Thoracic aorta (tissue), 2 donors: Measurements from ENCODE around the gene LZTS3. TPM values are rescaled to one million over a fixed set of nuclear protein-coding genes. Genes with fewer than 3 reads are reported as not detected.

ENCODE experiments used
- ATAC-seq: fragments of 150-250 bp; one replicate; pipeline ENCODE4 v1.8.0; 2017; ENCODE audit warnings: low read depth; ENCODE audit not compliant: insufficient number of reproducible peaks, low FRiP score
- DNase-seq: peaks from one replicate; pipeline ENCODE4 v3.0.0-alpha.2; 2020; ENCODE audit warnings: low spot score
- H3K27ac ChIP-seq, 2 donors: fragments of 200-600 bp; sonication (generic); 1 replicate in 1 of 2; 2 replicates in 1 of 2; pipeline ENCODE4 v1.5.1; 2016; ENCODE audit warnings: mild to moderate bottlenecking in 2 of 2, moderate library complexity in 2 of 2
- H3K27me3 ChIP-seq: fragments of 200-600 bp; sonication (generic); replicated peaks from 2 replicates; pipeline ENCODE4 v1.6.0; 2016; ENCODE audit warnings: mild to moderate bottlenecking; ENCODE audit not compliant: insufficient read depth
- H3K36me3 ChIP-seq: fragments of 200-600 bp; sonication (generic); one replicate; pipeline ENCODE4 v1.5.1; 2016
- H3K4me1 ChIP-seq, 2 donors: fragments of 200-600 bp; sonication (generic); 1 replicate in 1 of 2; 2 replicates in 1 of 2; pipeline versions ENCODE4 v1.5.1 to v1.6.0; 2016; ENCODE audit warnings: low read depth in 2 of 2, mild to moderate bottlenecking in 1 of 2; ENCODE audit not compliant: control insufficient read depth in 1 of 2
- H3K4me3 ChIP-seq: fragments of 200-600 bp; sonication (generic); 2 replicates; pipeline ENCODE4 v1.5.1; 2016; ENCODE audit warnings: mild to moderate bottlenecking
- H3K9me3 ChIP-seq: fragments of 200-600 bp; sonication (generic); 2 replicates; pipeline ENCODE4 v1.5.1; 2016
- total RNA-seq, 2 donors: library from RNA; depleted of rRNA; stranded (reverse); fragments of >200 nt; gene quantifications; one replicate each; pipeline versions ENCODE4 v1.1.0 to v1.2.3, GENCODE V29; 2016
- TF ChIP-seq, protein P1 (sequence below): fragments of 200-600 bp; sonication (generic); IDR thresholded peaks from one replicate; pipeline ENCODE4 v1.5.1; 2019; ENCODE audit warnings: antibody characterized with exemption

The LZTS3 gene
- total RNA-seq, 2 donors from 2014 or later = 9.5 to 18.1 TPM

DNA sequence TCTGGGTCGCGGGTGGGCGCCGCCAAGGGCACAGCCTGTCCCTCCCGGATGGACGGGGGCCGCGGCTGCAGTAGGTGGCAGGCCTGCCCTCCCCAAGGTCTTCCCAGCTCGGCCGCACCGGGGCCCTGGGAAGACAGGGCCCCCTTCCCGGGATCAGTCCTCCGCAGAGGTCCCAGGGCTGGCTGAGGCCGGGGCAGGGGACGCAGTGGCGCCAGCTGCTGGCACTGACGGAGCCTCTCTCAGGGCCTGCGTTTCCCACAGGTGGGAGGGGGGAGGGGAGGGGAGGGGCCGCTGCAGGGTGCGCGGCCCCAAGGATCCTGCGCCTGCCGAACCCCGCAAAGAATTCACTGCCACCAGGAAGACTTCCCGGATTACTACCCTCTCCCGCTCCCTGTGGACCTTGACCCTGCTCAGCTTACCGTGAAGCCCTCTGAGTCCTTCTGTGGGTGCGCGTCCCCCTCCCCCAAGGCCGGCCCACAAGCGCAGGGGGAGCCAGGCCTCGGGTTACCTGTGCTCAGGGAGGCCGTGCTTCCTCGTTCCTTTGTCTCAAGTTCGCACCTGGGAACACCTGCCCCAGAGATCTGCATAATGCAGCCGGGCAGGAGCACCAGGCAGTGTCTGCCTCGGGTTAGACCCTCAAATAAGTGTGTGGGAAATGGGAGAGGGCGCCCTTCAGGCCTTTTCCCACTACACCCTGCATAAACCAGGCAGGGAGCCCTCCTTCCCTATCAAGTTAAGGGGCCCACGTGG, 5.1 kb downstream of the LZTS3 start:
- Histone ChIP-seq H3K9me3 (no peaks in the 10 kb centered on the region), H3K36me3 (no peaks in the 10 kb centered on the region), H3K4me3 (no peak overlapping the region), H3K27me3 (no peaks in the 10 kb centered on the region), H3K27ac (no peak overlapping the region), H3K4me1 (peaks cover 5 to 10% of the 10 kb centered on the region in 2 donors)
- TF ChIP-seq, protein P1, sequence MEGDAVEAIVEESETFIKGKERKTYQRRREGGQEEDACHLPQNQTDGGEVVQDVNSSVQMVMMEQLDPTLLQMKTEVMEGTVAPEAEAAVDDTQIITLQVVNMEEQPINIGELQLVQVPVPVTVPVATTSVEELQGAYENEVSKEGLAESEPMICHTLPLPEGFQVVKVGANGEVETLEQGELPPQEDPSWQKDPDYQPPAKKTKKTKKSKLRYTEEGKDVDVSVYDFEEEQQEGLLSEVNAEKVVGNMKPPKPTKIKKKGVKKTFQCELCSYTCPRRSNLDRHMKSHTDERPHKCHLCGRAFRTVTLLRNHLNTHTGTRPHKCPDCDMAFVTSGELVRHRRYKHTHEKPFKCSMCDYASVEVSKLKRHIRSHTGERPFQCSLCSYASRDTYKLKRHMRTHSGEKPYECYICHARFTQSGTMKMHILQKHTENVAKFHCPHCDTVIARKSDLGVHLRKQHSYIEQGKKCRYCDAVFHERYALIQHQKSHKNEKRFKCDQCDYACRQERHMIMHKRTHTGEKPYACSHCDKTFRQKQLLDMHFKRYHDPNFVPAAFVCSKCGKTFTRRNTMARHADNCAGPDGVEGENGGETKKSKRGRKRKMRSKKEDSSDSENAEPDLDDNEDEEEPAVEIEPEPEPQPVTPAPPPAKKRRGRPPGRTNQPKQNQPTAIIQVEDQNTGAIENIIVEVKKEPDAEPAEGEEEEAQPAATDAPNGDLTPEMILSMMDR = no peak
- DNase-seq (no peak), ATAC-seq (no peak)

- Histone ChIP-seq H3K4me1 (peaks cover 3 to 8% of the 10 kb centered on the region in 2 donors), H3K36me3 (no peaks in the 10 kb centered on the region), H3K4me3 (no peak overlapping the region), H3K27me3 (no peaks in the 10 kb centered on the region), H3K9me3 (no peaks in the 10 kb centered on the region), H3K27ac (no peak overlapping the region)
- TF ChIP-seq, protein P1 = no peak
- DNase-seq (no peak), ATAC-seq (no peak)
These were observed 5.6 kb downstream of the LZTS3 start for GRCh38 chr20:3167738-3168078.

DNA sequence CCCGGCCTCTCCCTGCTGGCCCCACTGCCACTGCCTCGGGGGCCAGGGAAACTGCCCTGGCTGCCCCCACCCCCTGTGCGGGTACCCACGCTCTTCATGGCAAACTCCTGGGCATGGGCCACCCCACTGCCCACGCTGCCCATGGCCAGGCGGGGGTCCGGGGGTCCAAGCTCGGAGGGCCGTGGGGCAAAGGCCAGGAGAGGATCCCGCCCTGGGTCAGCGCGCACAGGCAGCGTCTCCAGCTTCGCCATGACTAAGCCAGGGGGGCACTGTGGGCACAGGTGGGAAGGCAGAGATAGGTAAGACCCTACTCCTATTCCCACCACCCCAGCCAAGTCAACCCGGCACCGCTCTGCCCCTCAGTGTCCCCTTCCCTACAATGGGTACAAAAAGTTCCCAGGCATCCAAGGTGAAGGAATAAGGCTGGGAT, 6.4 kb downstream of the LZTS3 start:
- Histone ChIP-seq H3K27ac (no peak overlapping the region), H3K9me3 (no peaks in the 10 kb centered on the region), H3K4me1 (peaks cover 0 to under 1% of the 10 kb centered on the region in 2 donors), H3K4me3 (no peak overlapping the region), H3K27me3 (no peaks in the 10 kb centered on the region), H3K36me3 (no peaks in the 10 kb centered on the region)
- DNase-seq (no peak), ATAC-seq (no peak)
- TF ChIP-seq, protein P1 = no peak

DNA sequence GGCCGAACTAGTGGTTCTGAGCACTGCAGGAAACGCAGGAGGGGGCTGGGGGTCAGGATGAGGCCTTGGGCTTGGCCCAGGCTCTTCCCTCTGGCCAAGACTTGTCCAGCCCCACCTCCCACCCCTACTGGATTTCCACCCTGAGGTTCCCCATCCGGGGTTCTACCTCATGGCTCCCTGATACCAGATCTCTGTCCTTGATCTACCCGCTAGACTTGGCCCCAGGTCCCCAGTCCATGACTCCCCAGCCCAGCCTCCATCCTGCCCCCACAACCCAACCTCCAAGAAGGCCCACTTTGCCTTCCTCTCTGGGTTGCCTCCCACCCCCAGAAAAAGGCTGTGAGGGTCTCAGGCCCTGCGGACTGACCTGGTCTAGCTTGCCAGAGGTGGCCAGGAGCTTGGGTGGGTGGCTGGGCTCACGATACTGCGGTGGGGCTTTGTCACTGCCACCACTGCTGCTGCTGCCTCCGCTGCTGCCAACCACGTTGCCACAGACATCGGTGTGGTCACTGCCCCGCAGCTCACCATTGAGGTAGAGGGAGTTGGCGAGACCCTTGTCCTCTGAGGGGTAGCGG, 6.9 kb downstream of the LZTS3 start:
- no peaks in the 10 kb centered on the region for H3K36me3 ChIP-seq
- H3K4me3 ChIP-seq = no peak overlapping the region
- H3K4me1 ChIP-seq = no peaks in the 10 kb centered on the region
- no peaks in the 10 kb centered on the region for H3K9me3 ChIP-seq
- no peak for ATAC-seq
- H3K27ac ChIP-seq = no peak overlapping the region
- no peaks in the 10 kb centered on the region for H3K27me3 ChIP-seq
- TF ChIP-seq, protein P1 = no peak
- DNase-seq = no peak

- no peaks in the 10 kb centered on the region for H3K9me3 ChIP-seq
- no peaks in the 10 kb centered on the region for H3K27me3 ChIP-seq
- no peaks in the 10 kb centered on the region for H3K4me1 ChIP-seq
- DNase-seq = no peak
- no peak overlapping the region for H3K4me3 ChIP-seq
- H3K36me3 ChIP-seq = no peaks in the 10 kb centered on the region
- TF ChIP-seq, protein P1 = no peak
- no peak overlapping the region for H3K27ac ChIP-seq
- ATAC-seq = no peak
These were observed 7.6 kb downstream of the LZTS3 start for GRCh38 chr20:3165473-3166337.
